KOPT-K1 (cell line): ENCODE measurements around the gene GPR139.

Experiments used
- H3K27ac ChIP-seq: fragments of 200-600 bp; sonication (generic); 2 replicates; pipeline ENCODE4 v1.5.1; 2016; ENCODE audit warnings: antibody characterized with exemption, mild to moderate bottlenecking, low read depth, low read length; ENCODE audit not compliant: poor library complexity, severe bottlenecking
- H3K36me3 ChIP-seq: fragments of 200-600 bp; sonication (generic); 2 replicates; pipeline ENCODE4 v1.5.1; 2017; ENCODE audit warnings: antibody characterized with exemption, mild to moderate bottlenecking, low read length, moderate library complexity; ENCODE audit not compliant: insufficient read depth
- H3K9me3 ChIP-seq: fragments of 200-600 bp; sonication (generic); 2 replicates; pipeline ENCODE4 v1.5.1; 2017; ENCODE audit warnings: antibody characterized with exemption, low read length, mild to moderate bottlenecking; ENCODE audit not compliant: insufficient read depth, poor library complexity, severe bottlenecking

The GPR139 gene

DNA sequence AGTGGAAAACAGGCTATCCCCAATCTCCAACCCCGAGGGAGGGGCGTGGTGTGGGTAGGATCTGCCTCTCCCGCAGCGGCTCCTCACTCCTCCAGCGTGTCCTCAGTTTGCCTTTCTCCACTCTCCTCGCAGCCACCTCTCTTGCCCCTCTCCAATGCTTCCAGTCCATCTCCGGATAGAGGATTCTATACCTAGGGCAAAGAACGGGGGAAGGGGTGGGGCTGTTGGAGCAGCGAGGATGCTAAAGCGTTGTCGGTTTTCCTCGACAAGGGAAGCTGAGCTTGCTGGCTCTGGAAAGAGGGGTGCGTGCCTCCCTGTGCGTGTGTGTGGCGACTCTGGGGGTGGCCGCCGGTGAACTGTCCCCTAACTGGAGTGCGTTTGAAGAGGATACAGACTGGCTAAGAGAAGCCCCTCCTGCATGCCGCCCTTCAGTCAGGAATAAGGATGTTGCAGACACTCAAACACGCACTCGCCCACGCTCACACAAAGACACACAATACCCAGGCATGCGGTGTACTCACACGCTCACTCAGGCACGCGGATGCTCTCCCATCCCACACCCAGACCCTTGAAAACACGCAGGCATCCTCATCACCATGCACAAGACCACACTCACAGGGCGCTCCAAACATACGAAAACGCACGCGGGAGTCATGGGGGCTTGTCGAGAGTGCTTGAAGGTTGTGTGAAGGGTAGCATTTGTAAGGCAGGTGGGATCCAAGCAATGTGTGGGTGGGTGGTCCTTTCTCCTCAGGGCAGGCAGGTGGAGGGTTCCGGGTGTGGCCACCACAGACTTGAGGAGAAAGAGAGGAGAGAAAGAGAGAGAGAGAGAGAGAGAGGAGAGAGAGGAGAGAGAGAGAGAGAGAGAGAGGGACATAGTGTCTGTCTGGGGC lies 655 bp upstream of the GPR139 start:
- H3K36me3 ChIP-seq: no peaks in the 10 kb centered on the region
- no peak overlapping the region for H3K27ac ChIP-seq

GRCh38 chr16:20072874-20073202 lies 852 bp downstream of the GPR139 start:
- H3K9me3 ChIP-seq: no peaks in the 10 kb centered on the region
- no peak overlapping the region for H3K27ac ChIP-seq
- no peaks in the 10 kb centered on the region for H3K36me3 ChIP-seq

More for the DNA sequence above, 655 bp upstream of the GPR139 start:
- no peaks in the 10 kb centered on the region for H3K9me3 ChIP-seq

- Histone ChIP-seq H3K27ac (no peak overlapping the region), H3K9me3 (no peaks in the 10 kb centered on the region), H3K36me3 (no peaks in the 10 kb centered on the region)
Measured at GRCh38 chr16:20072146-20072873, 1.4 kb downstream of the GPR139 start.

GRCh38 chr16:20064931-20065330 lies 8.8 kb downstream of the GPR139 start:
- Histone ChIP-seq H3K27ac (no peak overlapping the region), H3K9me3 (no peaks in the 10 kb centered on the region), H3K36me3 (no peaks in the 10 kb centered on the region)

- Histone ChIP-seq H3K9me3 (no peaks in the 10 kb centered on the region), H3K36me3 (no peaks in the 10 kb centered on the region), H3K27ac (no peak overlapping the region)
Measured at GRCh38 chr16:20064520-20064919, 9.2 kb downstream of the GPR139 start.

DNA sequence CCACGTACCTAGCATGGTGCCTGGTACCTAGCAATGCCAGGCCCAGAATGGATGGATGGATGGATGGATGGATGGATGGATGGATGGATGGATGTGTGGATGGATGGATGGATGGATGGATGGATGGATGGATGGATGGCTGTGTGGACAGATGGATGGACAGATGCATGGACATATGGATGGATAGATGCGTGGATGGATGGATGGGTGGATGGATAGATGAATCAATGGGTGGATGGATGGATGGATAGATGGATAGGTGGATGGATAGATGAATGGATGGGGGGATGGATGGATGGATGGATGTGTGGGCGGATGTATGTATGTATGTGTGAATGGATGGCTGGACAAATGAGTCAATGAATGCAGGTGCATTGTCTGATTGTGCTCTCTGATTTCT lies 12.6 kb downstream of the GPR139 start:
- no peak overlapping the region for H3K27ac ChIP-seq
- no peaks in the 10 kb centered on the region for H3K36me3 ChIP-seq
- no peaks in the 10 kb centered on the region for H3K9me3 ChIP-seq

DNA sequence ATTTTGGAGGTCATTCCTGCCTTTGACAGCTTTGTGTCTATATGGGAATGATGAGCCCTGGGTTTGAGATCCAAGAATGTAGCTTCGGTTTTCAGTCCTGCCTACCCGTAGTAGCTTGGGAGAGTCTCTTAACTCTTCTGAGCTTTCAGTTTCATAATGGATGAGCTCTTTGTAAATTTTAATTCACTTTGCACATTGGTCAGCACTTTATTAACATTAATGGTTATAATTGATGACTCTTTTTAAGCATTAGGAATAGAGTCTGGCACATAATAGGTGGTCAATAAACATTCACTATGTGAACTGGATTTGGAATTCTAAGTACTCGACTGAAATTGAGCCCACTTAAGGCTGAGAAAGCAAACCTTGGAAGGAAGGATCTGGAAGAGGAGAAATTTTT lies 17.3 kb downstream of the GPR139 start:
- no peaks in the 10 kb centered on the region for H3K9me3 ChIP-seq
- no peaks in the 10 kb centered on the region for H3K36me3 ChIP-seq
- no peak overlapping the region for H3K27ac ChIP-seq

GRCh38 chr16:20053336-20053735 lies 20.4 kb downstream of the GPR139 start:
- no peak overlapping the region for H3K27ac ChIP-seq
- H3K9me3 ChIP-seq: no peaks in the 10 kb centered on the region
- no peaks in the 10 kb centered on the region for H3K36me3 ChIP-seq

DNA sequence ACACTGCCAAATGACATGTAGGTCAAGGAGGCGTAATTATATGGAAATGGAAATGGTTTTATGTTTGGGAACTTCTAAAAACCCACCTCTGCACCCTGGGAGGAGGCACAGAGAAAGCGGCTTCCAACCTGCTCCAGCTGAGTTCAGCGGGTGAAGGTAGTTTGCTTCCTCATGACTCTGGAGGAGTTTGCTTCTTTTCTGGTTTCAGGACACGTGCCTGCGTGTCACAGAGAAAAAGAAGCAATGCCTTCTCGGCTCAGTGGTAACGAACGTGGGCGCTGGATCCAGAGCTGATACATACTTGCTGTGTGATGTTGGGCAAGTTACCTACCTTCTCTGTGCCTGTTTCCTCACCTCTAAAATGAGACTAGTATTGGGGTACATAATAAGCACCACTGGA lies 22.1 kb downstream of the GPR139 start:
- H3K9me3 ChIP-seq: no peaks in the 10 kb centered on the region
- H3K36me3 ChIP-seq: no peaks in the 10 kb centered on the region
- no peak overlapping the region for H3K27ac ChIP-seq

DNA sequence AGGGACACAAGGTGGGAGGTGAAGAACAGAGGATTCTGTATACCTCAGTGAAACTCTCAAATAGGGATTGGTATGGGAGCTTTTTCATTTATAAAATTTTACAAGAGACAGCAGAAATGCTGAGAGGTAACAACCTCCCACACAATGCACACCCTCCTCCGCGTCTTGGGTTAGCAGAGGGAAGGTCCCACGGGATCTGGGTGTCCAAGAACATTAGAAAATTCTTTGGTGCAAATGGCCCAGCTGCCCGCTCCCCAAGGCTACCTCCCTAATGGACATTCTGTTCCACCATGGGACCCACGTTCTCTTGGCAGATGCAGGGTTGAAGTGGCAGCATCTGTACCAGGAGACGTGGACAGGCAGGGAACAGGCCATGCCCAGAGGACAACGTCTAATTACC lies 22.5 kb downstream of the GPR139 start:
- Histone ChIP-seq H3K9me3 (no peaks in the 10 kb centered on the region), H3K27ac (no peak overlapping the region), H3K36me3 (no peaks in the 10 kb centered on the region)

- Histone ChIP-seq H3K9me3 (no peaks in the 10 kb centered on the region), H3K36me3 (no peaks in the 10 kb centered on the region), H3K27ac (no peak overlapping the region)
Measured at GRCh38 chr16:20049831-20050230, 23.9 kb downstream of the GPR139 start.

DNA sequence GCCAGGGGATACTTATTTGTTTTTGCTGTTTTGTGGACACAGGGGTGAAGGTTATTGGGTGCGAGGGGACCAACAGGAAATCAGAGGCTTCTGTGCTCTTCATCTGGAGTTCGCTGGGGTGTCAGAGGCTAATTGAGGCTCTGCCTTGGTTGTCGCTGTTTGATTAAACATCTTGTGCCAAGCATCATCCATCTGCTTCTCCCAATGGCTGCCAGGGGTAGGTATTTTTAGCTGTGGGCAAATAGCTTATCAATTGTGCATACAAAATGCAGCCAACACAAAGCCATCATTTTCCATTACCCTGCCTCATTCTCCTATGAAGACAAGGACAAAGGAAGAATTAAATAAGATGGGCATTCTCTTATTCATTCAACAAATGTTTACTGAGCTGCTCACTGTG lies 27.8 kb downstream of the GPR139 start:
- Histone ChIP-seq H3K36me3 (no peaks in the 10 kb centered on the region), H3K9me3 (no peaks in the 10 kb centered on the region), H3K27ac (no peak overlapping the region)

DNA sequence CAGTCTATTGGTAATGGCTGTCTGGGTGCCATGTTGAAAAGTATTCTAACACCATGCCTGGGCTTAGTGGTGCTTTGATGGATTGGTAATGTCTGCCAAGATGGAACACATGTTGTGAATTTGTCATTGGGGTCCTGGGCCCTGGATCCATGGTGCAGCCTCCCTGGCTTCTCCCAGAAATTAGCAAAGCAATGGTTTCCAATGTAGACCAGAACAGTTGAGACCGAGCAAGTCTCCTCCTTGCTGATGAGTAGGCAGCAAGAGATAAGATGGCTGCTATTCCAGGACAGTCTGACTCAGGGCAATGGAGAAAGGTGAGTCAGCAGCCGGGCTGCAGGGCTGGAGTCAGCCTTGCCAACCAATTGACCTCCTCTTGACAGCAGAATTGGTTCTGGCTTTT lies 30.8 kb downstream of the GPR139 start:
- H3K27ac ChIP-seq: no peak overlapping the region
- no peaks in the 10 kb centered on the region for H3K9me3 ChIP-seq
- no peaks in the 10 kb centered on the region for H3K36me3 ChIP-seq

DNA sequence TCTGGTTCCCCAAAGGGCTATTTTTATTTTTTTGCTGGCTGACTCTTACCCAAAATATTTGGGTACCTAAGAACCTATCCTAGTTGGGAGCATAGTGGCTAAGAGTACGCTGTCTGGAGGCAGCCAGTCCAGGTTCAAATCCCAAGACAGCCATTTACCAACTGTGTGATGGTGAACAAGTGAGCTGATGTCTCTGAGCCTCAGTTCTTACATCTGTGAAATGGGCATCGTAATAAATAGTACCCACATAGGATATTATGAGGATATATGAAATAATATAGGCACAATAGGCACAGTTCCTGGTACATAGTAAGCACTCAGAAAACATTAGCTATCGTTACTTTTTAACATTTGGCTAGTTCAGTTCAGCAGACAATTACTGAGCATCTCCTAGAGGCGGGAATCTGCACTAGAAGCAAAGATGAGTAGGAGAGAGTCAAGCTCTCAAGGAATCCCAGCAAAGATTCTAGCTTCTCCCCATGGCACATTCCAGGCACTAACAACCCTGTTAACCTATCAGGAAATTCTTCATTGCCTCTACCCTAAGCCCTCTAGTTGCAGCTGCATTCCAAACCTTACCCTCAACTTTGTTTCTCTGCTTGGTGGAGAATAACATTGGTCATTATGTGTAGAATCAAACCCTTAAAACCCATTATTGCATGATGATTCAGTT lies 31.6 kb downstream of the GPR139 start:
- no peaks in the 10 kb centered on the region for H3K36me3 ChIP-seq
- no peak overlapping the region for H3K27ac ChIP-seq
- H3K9me3 ChIP-seq: no peaks in the 10 kb centered on the region

- no peak overlapping the region for H3K27ac ChIP-seq
- H3K9me3 ChIP-seq: peaks cover 12% of the 10 kb centered on the region
- H3K36me3 ChIP-seq: no peaks in the 10 kb centered on the region
Measured at GRCh38 chr16:20040011-20040410, 33.7 kb downstream of the GPR139 start.
